ENCODE data around the gene TRIOBP. TPM values are rescaled to one million over a fixed set of nuclear protein-coding genes. Genes with fewer than 3 reads are reported as not detected.

Gene TRIOBP
- total and polyA plus RNA-seq, 2 of the 13 experiments (the other 11 are each of a cell fraction or from before 2014, with no cell fraction given) = 6.1 to 15.4 TPM

- TF ChIP-seq EHMT2 (IDR thresholded peaks at IDR 0.05; ENCODE audit: borderline replicate concordance, low read depth, low read length) = no peak
- no peak for TF ChIP-seq HOMEZ (CRISPR knock-in tag; IDR thresholded peaks at IDR 0.05; ENCODE audit: low read depth)
- no peak for TF ChIP-seq ZNF503 (CRISPR knock-in tag; IDR thresholded peaks at IDR 0.05)
- no peak for TF ChIP-seq ATF6 (CRISPR knock-in tag; conservative IDR thresholded peaks at IDR 0.05)
- TF ChIP-seq MEF2D (CRISPR knock-in tag; IDR thresholded peaks at IDR 0.05) = no peak
- TF ChIP-seq EED (CRISPR knock-in tag; IDR thresholded peaks at IDR 0.05) = no peak
- no peak for TF ChIP-seq ZNF790 (CRISPR knock-in tag; IDR thresholded peaks at IDR 0.05; ENCODE audit: borderline replicate concordance)
- TF ChIP-seq ZNF577 (CRISPR knock-in tag; IDR thresholded peaks at IDR 0.05; ENCODE audit: borderline replicate concordance, low read depth) = no peak
- peak; percentile 30 for TF ChIP-seq STAG1 (CRISPR knock-in tag; IDR thresholded peaks at IDR 0.05)
- TF ChIP-seq, protein P1, sequence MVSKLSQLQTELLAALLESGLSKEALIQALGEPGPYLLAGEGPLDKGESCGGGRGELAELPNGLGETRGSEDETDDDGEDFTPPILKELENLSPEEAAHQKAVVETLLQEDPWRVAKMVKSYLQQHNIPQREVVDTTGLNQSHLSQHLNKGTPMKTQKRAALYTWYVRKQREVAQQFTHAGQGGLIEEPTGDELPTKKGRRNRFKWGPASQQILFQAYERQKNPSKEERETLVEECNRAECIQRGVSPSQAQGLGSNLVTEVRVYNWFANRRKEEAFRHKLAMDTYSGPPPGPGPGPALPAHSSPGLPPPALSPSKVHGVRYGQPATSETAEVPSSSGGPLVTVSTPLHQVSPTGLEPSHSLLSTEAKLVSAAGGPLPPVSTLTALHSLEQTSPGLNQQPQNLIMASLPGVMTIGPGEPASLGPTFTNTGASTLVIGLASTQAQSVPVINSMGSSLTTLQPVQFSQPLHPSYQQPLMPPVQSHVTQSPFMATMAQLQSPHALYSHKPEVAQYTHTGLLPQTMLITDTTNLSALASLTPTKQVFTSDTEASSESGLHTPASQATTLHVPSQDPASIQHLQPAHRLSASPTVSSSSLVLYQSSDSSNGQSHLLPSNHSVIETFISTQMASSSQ (IDR thresholded peaks at IDR 0.05; ENCODE audit: low read depth) = no peak
- TF ChIP-seq, protein P1 (CRISPR knock-in tag; IDR thresholded peaks at IDR 0.05; ENCODE audit: borderline replicate concordance) = 0 out of 2 replicates have a peak, but pooled peaks have one; percentile 7
- TF ChIP-seq, protein P2, sequence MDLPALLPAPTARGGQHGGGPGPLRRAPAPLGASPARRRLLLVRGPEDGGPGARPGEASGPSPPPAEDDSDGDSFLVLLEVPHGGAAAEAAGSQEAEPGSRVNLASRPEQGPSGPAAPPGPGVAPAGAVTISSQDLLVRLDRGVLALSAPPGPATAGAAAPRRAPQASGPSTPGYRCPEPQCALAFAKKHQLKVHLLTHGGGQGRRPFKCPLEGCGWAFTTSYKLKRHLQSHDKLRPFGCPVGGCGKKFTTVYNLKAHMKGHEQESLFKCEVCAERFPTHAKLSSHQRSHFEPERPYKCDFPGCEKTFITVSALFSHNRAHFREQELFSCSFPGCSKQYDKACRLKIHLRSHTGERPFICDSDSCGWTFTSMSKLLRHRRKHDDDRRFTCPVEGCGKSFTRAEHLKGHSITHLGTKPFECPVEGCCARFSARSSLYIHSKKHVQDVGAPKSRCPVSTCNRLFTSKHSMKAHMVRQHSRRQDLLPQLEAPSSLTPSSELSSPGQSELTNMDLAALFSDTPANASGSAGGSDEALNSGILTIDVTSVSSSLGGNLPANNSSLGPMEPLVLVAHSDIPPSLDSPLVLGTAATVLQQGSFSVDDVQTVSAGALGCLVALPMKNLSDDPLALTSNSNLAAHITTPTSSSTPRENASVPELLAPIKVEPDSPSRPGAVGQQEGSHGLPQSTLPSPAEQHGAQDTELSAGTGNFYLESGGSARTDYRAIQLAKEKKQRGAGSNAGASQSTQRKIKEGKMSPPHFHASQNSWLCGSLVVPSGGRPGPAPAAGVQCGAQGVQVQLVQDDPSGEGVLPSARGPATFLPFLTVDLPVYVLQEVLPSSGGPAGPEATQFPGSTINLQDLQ (CRISPR knock-in tag; IDR thresholded peaks at IDR 0.05) = no peak
- no peak for TF ChIP-seq ZNF441 (CRISPR knock-in tag; IDR thresholded peaks at IDR 0.05; ENCODE audit: borderline replicate concordance)
- TF ChIP-seq GATAD2A (CRISPR knock-in tag; IDR thresholded peaks at IDR 0.05) = no peak
- no peak for TF ChIP-seq AKAP8 (CRISPR knock-in tag; IDR thresholded peaks at IDR 0.05)
Observed at GRCh38 chr22:37732699-37733607, 36.1 kb downstream of the TRIOBP start (continued).
